Brain microvascular endothelial cell (primary cell): Measurements from ENCODE around the gene TNC.
A peak's percentile ranks its signal among the peaks of the same experiment; 100 is the strongest.

Experiments
- DNase-seq: peaks from one replicate; pipeline ENCODE4 v3.0.0-alpha.2; 2020
- H3K27ac ChIP-seq: fragments of 250-450 bp; sonication (Bioruptor Pico); 2 replicates; pipeline ENCODE4 v1.5.1; 2020; ENCODE audit warnings: mild to moderate bottlenecking, moderate library complexity
- H3K27me3 ChIP-seq: fragments of 250-450 bp; sonication (Bioruptor Pico); replicated peaks from 2 replicates; pipeline ENCODE4 v1.5.1; 2020; ENCODE audit warnings: mild to moderate bottlenecking
- H3K36me3 ChIP-seq: fragments of 250-450 bp; sonication (Bioruptor Pico); replicated peaks from 2 replicates; pipeline ENCODE4 v1.5.1; 2020; ENCODE audit warnings: mild to moderate bottlenecking
- H3K4me3 ChIP-seq: 2 replicates; pipeline ENCODE4 v1.5.1; 2011; ENCODE audit warnings: low read depth, mild to moderate bottlenecking, control low read depth, low read length, moderate library complexity
- in situ Hi-C: cut with HindIII; loops from 2 replicates; pipeline ENCODE4 v1.10.0; 2017; ENCODE audit warnings: low sequenced_read_pairs, low pct_ligation_motif_present
- TF ChIP-seq, protein P1 (sequence below): IDR thresholded peaks from 2 replicates; pipeline ENCODE4 v1.5.1; 2011; ENCODE audit warnings: low read depth, mild to moderate bottlenecking, moderate library complexity, low read length, control low read depth, inconsistent platforms; ENCODE audit errors: missing control alignments

The TNC gene

DNA sequence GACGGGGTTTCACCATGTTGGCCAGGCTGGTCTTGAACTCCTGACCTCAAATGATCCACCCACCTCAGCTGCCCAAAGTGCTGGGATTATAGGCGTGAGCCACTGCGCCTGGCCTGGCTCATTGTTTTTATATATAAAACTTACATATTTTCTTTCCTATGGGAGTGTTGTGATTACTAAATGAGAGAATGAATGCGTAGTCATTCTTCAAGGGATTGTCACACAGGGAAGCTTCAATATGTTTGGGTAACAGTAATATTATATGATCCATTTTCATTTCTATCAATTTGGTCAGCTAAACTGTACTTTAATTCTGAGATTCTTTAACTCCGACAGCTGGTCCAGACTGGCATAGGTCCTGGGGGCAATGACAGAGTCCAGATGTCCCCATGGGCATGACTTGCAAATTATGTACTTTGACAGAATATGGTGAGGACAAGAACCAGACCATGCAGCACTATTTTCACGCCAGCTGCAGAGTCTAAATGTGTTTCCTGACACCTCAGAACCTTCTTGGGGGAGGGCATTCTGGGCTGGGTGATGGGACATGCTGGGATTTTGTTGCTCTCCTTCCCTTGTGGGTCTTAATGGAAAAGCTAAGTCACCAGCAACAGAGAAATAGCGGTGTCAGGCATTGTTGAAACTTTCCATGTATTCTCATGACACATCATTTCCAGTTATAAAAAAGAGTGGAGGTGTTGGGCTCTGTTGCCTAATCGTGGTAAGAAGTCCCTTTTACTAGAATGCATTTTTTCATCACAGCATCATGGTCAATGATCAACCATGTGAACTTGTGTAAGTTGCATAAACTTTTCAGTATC is 40.9 kb upstream of the TNC start:
- no peak overlapping the region for H3K27ac ChIP-seq
- no peak overlapping the region for H3K4me3 ChIP-seq
- TF ChIP-seq, protein P1, sequence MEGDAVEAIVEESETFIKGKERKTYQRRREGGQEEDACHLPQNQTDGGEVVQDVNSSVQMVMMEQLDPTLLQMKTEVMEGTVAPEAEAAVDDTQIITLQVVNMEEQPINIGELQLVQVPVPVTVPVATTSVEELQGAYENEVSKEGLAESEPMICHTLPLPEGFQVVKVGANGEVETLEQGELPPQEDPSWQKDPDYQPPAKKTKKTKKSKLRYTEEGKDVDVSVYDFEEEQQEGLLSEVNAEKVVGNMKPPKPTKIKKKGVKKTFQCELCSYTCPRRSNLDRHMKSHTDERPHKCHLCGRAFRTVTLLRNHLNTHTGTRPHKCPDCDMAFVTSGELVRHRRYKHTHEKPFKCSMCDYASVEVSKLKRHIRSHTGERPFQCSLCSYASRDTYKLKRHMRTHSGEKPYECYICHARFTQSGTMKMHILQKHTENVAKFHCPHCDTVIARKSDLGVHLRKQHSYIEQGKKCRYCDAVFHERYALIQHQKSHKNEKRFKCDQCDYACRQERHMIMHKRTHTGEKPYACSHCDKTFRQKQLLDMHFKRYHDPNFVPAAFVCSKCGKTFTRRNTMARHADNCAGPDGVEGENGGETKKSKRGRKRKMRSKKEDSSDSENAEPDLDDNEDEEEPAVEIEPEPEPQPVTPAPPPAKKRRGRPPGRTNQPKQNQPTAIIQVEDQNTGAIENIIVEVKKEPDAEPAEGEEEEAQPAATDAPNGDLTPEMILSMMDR = no peak
- H3K27me3 ChIP-seq = no peaks in the 10 kb centered on the region
- H3K36me3 ChIP-seq = no peaks in the 10 kb centered on the region
- in situ Hi-C loops = no loop called here
- DNase-seq = no peak

DNA sequence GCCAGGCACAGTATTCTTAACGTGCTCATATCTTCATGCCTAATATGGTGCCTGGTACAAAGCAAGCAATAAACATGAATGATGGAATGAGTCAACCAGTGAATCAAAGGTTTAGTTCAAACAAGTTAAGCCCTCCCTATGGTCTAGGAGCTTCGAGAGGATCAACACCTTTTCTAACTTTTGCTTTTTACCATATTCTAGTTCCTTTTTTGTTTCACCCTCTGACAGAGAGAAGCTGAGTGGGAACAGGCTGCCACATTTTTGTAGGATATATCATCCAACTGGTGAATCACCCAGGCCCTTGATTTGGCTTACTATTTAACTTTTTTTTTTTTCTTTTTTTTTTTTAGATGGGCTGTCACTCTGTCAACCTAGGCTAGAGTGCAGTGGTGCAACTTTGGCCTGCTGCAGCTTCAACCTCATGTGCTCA is 39.3 kb upstream of the TNC start:
- TF ChIP-seq, protein P1 = no peak
- H3K36me3 ChIP-seq = no peaks in the 10 kb centered on the region
- DNase-seq = peak; percentile 79
- H3K27me3 ChIP-seq = no peaks in the 10 kb centered on the region
- in situ Hi-C loops = no loop called here
- H3K27ac ChIP-seq = peak overlapping the region; percentile 73
- no peak overlapping the region for H3K4me3 ChIP-seq

DNA sequence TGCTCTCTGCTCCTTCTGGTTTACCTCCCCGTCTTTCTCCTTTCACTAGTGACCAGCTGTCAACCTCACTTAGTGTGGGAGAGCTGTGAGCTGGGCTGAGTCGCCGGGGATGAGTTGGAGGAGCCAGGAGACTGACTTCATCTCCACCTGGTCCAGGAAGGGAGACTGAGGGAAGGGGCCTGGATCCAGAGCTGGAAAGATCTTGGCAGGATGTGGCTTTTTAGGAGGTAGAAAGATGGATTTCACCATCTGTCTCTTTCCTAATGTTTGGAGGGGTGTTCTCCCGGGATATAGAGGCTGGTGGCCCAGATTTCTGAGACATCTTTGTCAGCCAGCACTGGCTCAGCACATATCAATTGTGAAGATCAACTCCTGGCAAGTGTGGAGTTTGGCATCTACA is 37.1 kb upstream of the TNC start:
- TF ChIP-seq, protein P1 = no peak
- in situ Hi-C loops = no loop called here
- no peak overlapping the region for H3K4me3 ChIP-seq
- no peak for DNase-seq
- no peak overlapping the region for H3K27ac ChIP-seq
- no peaks in the 10 kb centered on the region for H3K27me3 ChIP-seq
- H3K36me3 ChIP-seq = no peaks in the 10 kb centered on the region

DNA sequence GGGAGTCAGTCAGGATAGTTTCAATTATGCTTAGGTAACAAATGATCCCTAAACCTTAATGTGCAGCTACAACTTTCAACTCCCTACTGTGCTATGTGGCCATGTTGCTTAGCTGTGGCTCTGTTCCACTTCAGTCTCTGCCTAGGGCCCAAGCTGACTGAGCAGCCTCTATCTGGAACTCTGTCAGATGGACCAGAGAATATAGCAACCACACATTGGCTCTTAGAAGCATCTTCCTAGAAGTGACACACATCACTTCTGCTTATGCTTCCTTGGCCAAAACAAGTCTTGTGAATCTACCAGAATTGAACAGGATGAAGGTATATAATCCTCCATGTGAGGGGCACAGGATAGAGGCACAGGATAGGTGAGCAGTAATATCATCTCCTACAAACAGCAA is 36.7 kb upstream of the TNC start:
- no peak for DNase-seq

DNA sequence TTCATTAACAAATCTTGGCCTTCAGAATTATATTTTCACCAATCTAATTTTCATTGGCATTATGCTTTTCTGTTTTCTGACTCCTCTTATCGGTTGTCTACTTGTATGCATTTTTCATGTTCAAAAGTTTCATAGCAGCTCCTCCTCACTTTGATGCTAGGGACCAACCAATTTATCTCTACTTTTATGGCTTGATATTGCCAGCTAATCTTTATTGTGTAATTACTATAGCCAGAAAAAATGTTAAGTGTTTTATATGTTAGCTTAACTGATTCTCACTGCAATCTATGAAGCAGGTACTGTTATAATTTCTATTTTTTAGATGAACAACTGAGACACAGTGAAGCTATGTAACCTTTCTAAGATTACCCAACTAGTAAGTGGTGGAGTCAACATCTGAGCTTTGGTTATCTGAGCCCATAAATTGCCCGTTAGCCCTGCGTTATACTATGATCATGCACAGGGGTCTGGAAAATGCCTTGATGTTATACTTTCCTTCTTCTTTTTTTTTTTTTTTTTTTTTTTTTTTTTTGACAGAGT is 34.4 kb upstream of the TNC start:
- no peak overlapping the region for H3K27ac ChIP-seq
- DNase-seq = no peak
- H3K27me3 ChIP-seq = no peaks in the 10 kb centered on the region
- H3K36me3 ChIP-seq = no peaks in the 10 kb centered on the region
- in situ Hi-C loops = no loop called here
- TF ChIP-seq, protein P1 = no peak
- H3K4me3 ChIP-seq = no peak overlapping the region

More for the DNA sequence above, 36.7 kb upstream of the TNC start:
- Histone ChIP-seq H3K4me3 (no peak overlapping the region), H3K36me3 (no peaks in the 10 kb centered on the region), H3K27me3 (no peaks in the 10 kb centered on the region), H3K27ac (no peak overlapping the region)
- in situ Hi-C loops = no loop called here
- TF ChIP-seq, protein P1 = no peak
